HG02884 (cell line): ENCODE measurements around the gene HIVEP3.

Source experiments
- ATAC-seq: cut with Tn5 transposase; IDR thresholded peaks from one replicate; pipeline ENCODE4 v1.9.1; 2021; ENCODE audit warnings: mild to moderate bottlenecking, moderate library complexity; ENCODE audit not compliant: unreplicated experiment

The HIVEP3 gene

DNA sequence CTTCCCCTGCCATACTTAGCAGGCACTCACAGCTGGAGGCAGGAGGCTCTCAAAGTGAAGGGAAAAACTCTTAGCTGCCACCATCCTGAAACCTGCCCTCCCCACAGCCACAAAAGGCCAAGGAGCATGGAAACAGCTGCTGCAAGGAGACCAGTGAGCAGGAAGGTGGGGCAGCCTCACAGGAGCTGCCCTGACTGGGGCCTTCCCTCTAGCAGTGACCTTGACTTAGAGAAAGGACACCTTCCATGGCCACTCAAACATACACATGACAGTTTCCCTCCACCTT, 126.3 kb downstream of the HIVEP3 start:
- ATAC-seq: no peak

- no peak for ATAC-seq
Measured at GRCh38 chr1:41791667-41792484, 126.8 kb downstream of the HIVEP3 start.

DNA sequence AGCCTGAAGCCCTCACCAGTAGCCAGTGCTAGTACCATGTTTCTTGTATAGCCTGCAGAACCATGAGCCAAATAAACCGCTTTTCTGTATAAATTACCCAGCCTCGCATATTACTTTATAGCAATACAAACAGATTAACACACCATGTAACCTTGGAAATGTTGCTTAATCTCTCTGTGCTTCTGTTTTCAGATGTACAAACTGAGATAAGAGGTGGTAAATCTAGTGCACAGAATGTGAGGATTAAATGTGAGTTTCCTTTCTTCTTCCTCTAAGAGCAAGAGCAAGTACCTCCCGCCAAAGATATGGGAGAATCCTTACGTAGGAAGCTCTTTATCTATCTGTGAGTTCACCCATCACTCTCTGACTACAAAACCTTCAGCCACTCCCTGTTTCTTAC, 128.4 kb downstream of the HIVEP3 start:
- ATAC-seq: no peak

GRCh38 chr1:41789661-41790330, 128.9 kb downstream of the HIVEP3 start:
- no peak for ATAC-seq

DNA sequence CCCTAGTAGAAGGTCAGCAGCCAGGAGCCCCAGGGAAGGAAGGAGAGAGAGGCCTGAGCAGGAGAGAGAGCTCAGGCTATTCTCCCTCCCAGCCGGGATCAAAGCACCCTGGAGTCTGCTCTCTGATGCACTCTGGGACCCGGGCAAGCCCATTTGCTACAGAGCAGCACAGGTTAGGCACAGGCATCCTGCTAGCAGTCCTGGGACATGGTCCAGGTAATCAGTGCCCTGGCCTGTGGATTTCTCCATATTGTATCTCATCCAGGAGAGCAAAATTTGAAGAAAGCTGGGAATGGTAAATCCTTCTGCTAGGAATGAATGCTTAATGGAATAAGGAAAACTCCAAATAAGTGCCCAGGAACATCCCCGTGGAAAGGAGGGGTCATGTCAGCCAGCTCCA, 130.3 kb downstream of the HIVEP3 start:
- no peak for ATAC-seq

GRCh38 chr1:41784531-41785274, 134.0 kb downstream of the HIVEP3 start:
- ATAC-seq: no peak

DNA sequence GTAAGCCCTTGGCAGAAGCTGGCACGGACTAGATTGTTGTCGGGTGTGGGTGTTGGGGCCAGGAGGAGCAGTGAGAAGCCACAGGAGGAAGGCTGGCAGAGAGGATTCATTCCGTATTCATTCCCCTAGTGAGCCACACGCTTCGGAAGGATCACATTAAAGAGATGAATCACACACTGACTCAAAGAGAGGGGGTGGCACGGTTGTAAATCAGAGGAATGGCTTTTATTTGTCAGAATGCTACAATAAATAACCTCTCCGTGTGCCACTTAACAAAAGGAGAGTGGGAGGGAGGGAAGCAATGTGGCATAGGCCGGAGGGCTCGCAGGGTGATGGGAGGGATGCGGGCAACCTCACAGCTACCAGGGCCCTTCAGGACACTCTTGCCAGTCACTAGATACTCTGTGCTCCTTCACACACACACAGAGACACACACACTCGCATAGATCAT, 135.5 kb downstream of the HIVEP3 start:
- no peak for ATAC-seq

- no peak for ATAC-seq
Measured at GRCh38 chr1:41780916-41781315, 137.8 kb downstream of the HIVEP3 start.

DNA sequence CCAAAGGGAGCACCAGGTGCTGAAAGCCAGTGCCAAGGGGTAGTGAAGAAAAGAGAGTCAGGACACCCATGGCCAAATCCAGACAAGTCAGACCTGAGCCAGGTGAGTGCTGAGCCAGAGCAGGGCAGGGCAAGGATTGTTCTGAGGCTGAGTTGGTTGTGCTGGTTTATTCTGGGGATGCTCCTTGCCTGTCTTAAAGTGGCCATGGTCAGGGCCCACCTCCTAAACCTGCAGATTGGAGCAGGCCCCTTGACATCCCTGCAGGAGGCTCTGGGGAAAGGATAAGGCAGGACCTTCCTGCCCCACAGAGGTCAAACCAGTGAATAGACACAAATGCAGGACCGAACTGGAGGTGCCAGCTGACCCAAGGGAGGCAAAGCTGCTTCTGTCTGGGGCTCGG, 138.4 kb downstream of the HIVEP3 start:
- ATAC-seq: no peak

GRCh38 chr1:41779360-41779759, 139.4 kb downstream of the HIVEP3 start:
- no peak for ATAC-seq

DNA sequence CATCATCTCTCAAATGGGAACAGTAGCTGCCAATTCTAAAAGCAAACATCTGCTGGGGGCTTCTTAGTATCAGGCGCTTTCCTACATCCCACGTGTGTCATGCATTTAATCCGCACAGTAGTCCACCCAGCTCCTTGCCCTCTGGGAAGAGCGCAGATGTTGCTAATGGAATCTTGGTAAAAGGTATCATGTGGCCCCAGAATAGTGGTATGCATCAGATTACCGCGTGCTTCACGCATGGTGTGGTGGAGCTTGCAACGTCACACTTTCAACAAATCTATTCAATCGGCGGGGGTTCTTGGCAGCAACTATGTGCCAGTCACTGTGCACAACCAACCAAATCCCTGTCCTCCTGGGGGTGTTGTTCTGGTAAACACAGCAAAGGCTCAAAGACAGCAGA, 141.0 kb downstream of the HIVEP3 start:
- no peak for ATAC-seq

DNA sequence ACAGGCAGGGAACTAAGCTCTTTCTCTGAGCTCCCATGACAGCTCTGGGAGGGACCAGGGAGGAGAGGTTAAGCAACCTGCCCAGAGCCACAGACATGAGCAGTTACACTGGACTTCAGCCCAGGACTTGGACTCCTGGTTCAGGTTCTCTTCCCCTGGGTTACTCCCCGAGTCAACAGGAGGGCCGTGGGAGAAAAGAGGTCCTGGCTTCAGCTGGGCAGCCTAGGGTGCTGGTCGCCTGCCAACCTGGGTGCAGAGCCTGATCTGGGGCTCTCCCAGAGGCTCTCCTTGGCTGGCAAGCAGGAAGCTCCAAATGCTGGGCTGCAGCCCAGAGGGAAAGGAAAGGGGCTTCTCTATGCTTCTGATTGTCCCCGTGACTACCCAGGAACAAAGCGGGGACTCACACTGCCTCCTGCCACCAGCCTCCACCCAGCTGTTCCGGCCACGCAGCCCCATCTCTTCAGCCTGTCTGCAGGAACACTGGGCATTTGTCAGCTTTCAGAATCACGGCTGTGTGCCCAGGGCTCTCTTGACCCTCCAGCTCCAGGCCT, 141.8 kb downstream of the HIVEP3 start:
- no peak for ATAC-seq

GRCh38 chr1:41775956-41776585, 142.7 kb downstream of the HIVEP3 start:
- no peak for ATAC-seq

DNA sequence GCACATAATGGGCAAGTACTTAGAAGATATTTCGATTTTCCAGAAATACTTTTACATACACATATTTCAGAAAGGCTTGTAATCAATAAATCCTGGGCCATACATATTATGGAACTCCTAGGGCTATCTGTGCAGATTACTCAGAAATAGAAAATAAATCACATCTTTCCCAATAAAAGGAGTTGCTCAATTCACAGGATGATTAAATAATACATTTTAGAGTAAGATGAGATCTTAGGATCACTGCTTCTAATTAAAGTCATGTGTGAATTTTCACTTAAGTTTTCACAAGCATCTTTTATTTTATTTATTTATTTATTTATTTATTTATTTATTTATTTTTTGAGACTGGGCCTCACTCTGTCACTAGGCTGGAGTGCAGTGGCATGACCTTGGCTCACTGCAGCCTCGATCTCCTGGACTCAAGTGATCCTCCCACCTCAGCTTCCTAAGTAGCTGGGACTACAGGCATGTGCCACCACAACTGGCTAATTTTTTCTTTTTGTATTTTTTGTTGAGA, 144.2 kb downstream of the HIVEP3 start:
- ATAC-seq: no peak

- ATAC-seq: no peak
Measured at GRCh38 chr1:41773842-41774241, 144.9 kb downstream of the HIVEP3 start.

GRCh38 chr1:41773144-41773591, 145.6 kb downstream of the HIVEP3 start:
- no peak for ATAC-seq

DNA sequence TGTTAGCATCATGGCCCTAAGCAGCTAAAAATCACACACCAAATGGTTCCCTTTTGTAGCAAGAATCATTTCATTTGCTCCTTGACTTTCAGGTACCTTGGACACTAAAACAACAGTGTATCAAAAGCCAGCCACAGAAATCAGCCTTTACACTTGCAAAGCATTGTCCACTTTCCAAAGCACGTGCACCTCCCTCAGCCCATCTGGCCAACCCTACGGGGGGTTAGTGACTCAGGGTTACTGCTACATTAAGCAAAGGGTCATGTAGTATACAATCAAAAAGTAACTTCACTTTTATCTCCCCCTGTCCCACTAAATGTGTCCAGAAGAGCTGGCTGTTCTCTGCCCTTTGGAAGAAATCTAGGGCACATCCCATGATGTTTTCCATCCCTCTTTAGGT, 149.7 kb downstream of the HIVEP3 start:
- no peak for ATAC-seq

GRCh38 chr1:41768583-41768982, 150.1 kb downstream of the HIVEP3 start:
- ATAC-seq: no peak

DNA sequence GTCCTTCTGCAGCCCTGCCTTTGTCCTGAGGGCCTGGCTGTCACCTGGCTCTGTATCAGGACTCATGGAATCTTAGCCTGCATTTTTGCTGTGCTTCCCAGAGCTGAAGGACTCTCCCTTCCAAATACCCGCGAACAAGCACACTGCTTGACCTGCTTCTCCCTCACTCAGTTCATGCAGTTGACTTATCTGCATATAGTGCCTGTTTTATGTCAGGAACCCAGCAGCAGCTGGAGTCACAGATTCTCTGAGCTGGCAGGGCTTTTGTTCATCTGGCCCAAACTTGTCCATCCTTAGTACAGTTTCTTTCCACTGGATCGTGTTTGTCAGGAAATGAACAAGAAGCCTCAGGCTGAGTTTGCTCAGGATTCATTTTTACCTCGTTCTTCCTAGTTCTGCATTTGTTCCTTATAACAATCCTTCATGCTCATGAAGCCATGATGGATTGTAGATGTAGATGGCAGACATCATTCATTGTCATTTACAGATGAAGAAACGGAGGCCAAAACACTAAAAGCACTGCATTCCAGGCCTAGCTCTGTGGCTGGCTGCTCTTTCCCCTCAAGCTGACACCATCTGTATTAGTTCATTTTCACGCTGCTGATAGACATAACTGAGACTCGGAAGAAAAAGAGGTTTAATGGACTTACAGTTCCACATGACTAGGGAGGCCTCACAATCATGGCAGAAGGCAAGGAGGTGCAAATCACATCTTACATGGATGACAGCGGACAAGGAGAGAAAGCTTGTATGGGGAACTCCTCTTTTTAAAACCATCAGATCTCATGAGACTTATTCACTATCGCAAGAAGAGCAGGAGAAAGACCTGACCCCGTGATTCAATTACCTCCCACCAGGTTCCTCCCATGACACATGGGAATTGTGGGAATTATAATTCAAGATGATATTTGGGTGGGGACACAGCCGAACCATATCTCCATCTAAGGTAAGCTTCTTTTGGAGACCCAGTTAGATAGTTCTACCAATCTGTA, 150.9 kb downstream of the HIVEP3 start:
- ATAC-seq: no peak

DNA sequence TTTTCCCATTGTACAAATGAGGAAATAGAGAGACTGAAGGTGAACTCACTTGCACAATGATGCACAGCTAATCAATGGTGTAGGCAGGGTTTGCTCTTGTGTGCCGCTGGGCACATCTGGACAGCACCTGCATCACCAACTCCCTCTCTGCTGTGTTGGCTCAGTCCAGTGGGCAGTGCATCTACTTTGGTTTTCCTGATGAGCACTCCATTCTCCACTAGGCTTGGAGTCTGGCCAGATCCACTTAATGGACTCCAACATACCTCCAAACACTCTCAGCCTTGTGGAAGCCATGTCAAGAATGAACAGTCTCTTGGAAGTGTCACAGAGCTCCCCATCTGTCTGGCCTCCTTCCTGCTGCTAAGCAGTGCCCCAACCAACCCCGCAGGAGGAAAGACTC, 152.2 kb downstream of the HIVEP3 start:
- ATAC-seq: no peak
